Right lobe of liver (tissue), 4 donors: ENCODE measurements around the gene RAB31.

Experiments
- CTCF ChIP-seq, 4 donors: fragments of 200-600 bp in 3 of 4; fragments of 450-650 bp in 1 of 4; IDR thresholded peaks; one replicate each; pipeline versions ENCODE4 v1.5.1 to v1.8.0; 2016 to 2022; ENCODE audit warnings: antibody characterized with exemption in 4 of 4, mild to moderate bottlenecking in 2 of 4
- POLR2A ChIP-seq: fragments of 450-650 bp; IDR thresholded peaks from one replicate; pipeline ENCODE4 v1.6.1; 2017; ENCODE audit warnings: antibody characterized with exemption, mild to moderate bottlenecking
- donor health status: DM: no; HTN: no; CAD: no.
- donor health status: DM: no; HTN: no; CAD: no.
- donor health status: DM: no; HTN: yes; CAD: no.

DNA sequence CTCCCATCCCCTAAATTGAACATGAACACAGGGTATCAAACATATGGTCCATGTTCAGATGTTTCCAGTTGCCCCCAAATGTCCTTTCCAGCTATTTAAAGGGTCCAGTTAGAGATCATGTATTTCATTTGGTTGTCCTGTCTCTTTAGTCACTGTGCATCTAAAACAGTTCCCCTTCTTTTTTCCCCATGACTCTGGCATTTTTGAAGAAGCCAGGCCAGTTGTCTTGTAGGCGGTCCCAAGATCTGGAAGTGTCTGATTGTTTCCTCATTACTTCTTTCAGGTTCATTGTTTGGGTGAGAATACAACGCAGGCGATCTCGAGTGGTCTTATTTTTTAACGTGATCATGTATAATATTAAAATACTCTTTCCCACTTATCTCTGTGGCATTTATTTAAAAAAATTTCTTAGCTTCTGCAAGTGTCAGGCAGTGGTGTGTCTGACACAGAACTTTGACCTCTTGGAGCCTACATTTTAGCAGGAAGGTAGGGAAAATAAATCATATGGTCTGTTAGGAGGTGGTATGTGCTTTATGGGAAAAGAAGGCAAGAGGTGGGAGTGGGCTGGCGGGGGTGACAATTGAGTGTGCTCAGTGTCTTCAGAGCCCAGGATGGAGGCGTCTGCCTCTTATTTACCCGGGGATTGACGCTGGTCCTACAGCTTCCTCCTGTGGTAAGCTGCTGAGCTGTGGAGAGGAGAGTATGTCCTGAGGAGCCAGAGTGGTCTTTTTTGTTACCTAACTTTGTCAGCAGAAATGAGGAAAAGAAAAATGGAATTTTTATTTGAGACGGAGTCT is 8.1 kb downstream of the RAB31 start:
- no peak for TF ChIP-seq CTCF (IDR thresholded peaks at IDR 0.05)
- no peak for TF ChIP-seq POLR2A
